HFFc6 (cell line): ENCODE measurements around the gene ERCC6L. TPM values are rescaled to one million over a fixed set of nuclear protein-coding genes. Genes with fewer than 3 reads are reported as not detected.

Experiments used
- DNase-seq: peaks from one replicate; pipeline ENCODE4 v3.0.0-alpha.2; 2018
- H3K27ac Mint-ChIP-seq: 2 replicates; pipeline ENCODE4 v1.8.0; 2020; ENCODE audit warnings: mild to moderate bottlenecking, mixed read lengths
- H3K27me3 Mint-ChIP-seq: 2 replicates; pipeline ENCODE4 v1.8.0; 2021; ENCODE audit warnings: mild to moderate bottlenecking, moderate library complexity, mixed read lengths; ENCODE audit not compliant: insufficient read depth
- H3K36me3 Mint-ChIP-seq: 2 replicates; pipeline ENCODE4 v1.8.0; 2021; ENCODE audit warnings: low read depth, mixed read lengths
- H3K4me1 Mint-ChIP-seq: 2 replicates; pipeline ENCODE4 v1.8.0; 2020; ENCODE audit warnings: low read depth, mixed read lengths
- H3K4me3 Mint-ChIP-seq: 2 replicates; pipeline ENCODE4 v1.8.0; 2020; ENCODE audit warnings: mild to moderate bottlenecking, moderate library complexity, mixed read lengths
- H3K9me3 Mint-ChIP-seq: 2 replicates; pipeline ENCODE4 v1.8.0; 2020; ENCODE audit warnings: mild to moderate bottlenecking, mixed read lengths
- total RNA-seq, 6 experiments: library from RNA; stranded (reverse); fragmentation: NEBNext Ultra II Directional; extraction: Animal tissue kit (Norgen Biotek cat#: 25700); gene quantifications; 2 replicates in 1 of 6; 3 replicates in 5 of 6; pipeline ENCODE4 v1.2.3, GENCODE V29; 2021
- TF ChIP-seq, protein P1 (sequence below): fragments of 200-600 bp; sonication (generic); IDR thresholded peaks from 2 replicates; pipeline ENCODE4 v1.5.0; 2021; ENCODE audit warnings: antibody characterized with exemption, mild to moderate bottlenecking

ERCC6L gene
- total RNA-seq, 6 experiments from 2014 or later, result 3.1 to 7.2 (median 6.6) TPM

GRCh38 chrX:72165551-72165950, 73.3 kb downstream of the ERCC6L start:
- no peak overlapping the region for H3K27ac Mint-ChIP-seq
- TF ChIP-seq, protein P1, sequence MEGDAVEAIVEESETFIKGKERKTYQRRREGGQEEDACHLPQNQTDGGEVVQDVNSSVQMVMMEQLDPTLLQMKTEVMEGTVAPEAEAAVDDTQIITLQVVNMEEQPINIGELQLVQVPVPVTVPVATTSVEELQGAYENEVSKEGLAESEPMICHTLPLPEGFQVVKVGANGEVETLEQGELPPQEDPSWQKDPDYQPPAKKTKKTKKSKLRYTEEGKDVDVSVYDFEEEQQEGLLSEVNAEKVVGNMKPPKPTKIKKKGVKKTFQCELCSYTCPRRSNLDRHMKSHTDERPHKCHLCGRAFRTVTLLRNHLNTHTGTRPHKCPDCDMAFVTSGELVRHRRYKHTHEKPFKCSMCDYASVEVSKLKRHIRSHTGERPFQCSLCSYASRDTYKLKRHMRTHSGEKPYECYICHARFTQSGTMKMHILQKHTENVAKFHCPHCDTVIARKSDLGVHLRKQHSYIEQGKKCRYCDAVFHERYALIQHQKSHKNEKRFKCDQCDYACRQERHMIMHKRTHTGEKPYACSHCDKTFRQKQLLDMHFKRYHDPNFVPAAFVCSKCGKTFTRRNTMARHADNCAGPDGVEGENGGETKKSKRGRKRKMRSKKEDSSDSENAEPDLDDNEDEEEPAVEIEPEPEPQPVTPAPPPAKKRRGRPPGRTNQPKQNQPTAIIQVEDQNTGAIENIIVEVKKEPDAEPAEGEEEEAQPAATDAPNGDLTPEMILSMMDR, result no peak
- peaks cover 2% of the 10 kb centered on the region; the same call in 1 of the 2 replicates for H3K27me3 Mint-ChIP-seq
- DNase-seq, result no peak
- no peaks in the 10 kb centered on the region for H3K9me3 Mint-ChIP-seq
- H3K4me3 Mint-ChIP-seq, result no peak overlapping the region
- no peaks in the 10 kb centered on the region for H3K4me1 Mint-ChIP-seq
- no peaks in the 10 kb centered on the region for H3K36me3 Mint-ChIP-seq

DNA sequence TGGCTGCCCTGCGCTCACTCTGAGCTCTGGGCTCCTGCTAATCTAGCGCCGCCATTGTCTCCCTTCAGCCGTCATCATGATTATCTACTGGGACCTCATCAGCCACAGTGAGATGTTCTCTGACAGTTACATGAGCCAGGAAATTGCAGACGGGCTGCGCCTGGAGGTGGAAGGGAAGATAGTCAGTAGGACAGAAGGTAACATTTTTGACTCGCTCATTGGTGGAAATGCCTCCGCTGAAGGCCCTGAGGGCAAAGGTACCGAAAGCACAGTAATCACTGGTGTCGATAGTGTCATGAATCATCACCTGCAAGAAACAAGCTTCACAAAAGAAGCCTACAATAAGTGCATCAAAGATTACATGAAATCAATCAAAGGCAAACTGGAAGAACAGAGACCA, 79.1 kb downstream of the ERCC6L start:
- Mint-ChIP-seq H3K4me1 (no peaks in the 10 kb centered on the region), H3K4me3 (no peak overlapping the region), H3K27me3 (peaks cover 6% of the 10 kb centered on the region), H3K27ac (no peak overlapping the region), H3K9me3 (no peaks in the 10 kb centered on the region; the same call in none of the 2 replicates), H3K36me3 (no peaks in the 10 kb centered on the region)
- no peak for DNase-seq
- TF ChIP-seq, protein P1, result no peak

DNA sequence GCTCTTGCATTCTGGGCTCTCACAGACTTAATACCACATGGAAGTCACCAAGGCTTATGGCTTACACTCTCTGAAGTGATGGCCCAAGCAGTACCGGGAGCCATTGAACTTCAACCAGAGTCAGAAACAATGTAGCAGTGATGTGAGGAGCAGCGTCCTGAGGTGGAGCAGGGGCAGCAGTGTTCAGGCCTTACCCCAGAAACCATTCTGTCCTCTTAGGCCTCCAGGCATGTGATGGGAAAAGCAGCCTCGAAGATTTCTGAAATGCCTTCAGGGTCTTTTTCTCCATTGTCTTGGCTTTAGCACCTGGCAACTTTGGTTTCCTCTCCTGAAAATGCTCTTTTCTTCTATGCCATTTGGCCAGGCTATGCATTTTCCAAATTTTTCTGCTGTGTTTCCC, 80.1 kb downstream of the ERCC6L start:
- Mint-ChIP-seq H3K4me1 (no peaks in the 10 kb centered on the region), H3K27me3 (peaks cover 6% of the 10 kb centered on the region), H3K36me3 (no peaks in the 10 kb centered on the region), H3K9me3 (no peaks in the 10 kb centered on the region; the same call in none of the 2 replicates), H3K27ac (no peak overlapping the region), H3K4me3 (no peak overlapping the region)
- no peak for DNase-seq
- TF ChIP-seq, protein P1, result no peak

Other genes starting within 250 kb of the ERCC6L start
- 1 to 10 TPM; 1.5 to 2.0 (median 1.9) TPM for gene RTL5, start 107.1 kb downstream of the ERCC6L start, total RNA-seq
- gene PIN4, start 57.3 kb downstream of the ERCC6L start, total RNA-seq, result 1 to 10 TPM; 3.0 to 6.7 (median 4.4) TPM
- 100 to 1,000 TPM; 572 to 721 (median 650) TPM for gene RPS4X, start 38.2 kb upstream of the ERCC6L start, total RNA-seq
- under 1 TPM in 2 of 6 experiments, not detected in 4; 0.27 to 0.55 TPM for gene CITED1, start 66.9 kb upstream of the ERCC6L start, total RNA-seq